ENCODE measurements around the gene CBFA2T2. TPM values are rescaled to one million over a fixed set of nuclear protein-coding genes. Genes with fewer than 3 reads are reported as not detected.

Gene CBFA2T2
- total and polyA plus RNA-seq, 2 of the 4 experiments (the other 2 are of a cell fraction), result 3.8 to 6.2 TPM

DNA sequence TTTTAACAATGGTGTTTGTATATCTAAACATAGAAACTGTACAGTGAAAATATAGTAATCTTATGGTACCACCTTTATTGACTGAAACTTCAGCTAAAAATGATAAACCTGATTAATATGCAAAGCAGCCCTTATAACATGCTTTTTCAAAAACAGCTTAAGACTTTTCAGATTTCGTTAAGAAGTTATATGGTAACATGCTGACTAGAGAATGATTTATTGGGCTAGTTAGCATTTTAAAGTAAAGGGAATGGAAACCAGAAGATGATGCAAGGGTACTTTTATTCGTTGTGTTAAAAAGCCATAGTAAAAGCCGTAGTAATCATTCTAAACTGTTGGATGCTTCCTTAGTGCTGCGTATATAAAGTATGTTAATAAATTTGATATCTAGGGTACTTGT is 50.5 kb downstream of the CBFA2T2 start:
- no peak overlapping the region for H3K9ac ChIP-seq (ENCODE audit: low read depth, low read length)
- H4K91ac ChIP-seq (ENCODE audit: insufficient read depth, low read depth, low read length), result no peak overlapping the region
- H3K23ac ChIP-seq (ENCODE audit: low read depth, low read length), result no peak overlapping the region
- H3K18ac ChIP-seq (ENCODE audit: low read depth, low read length), result no peak overlapping the region
- no peak overlapping the region for H4K8ac ChIP-seq (ENCODE audit: low read depth in 2 of 2, low read length in 2 of 2)
- H2AK5ac ChIP-seq (ENCODE audit: low read depth, low read length), result no peak overlapping the region
- POLR2A ChIA-PET (ENCODE audit: unreplicated experiment), result no interaction called here
- H2BK5ac ChIP-seq (ENCODE audit: low read depth, low read length, poor library complexity, severe bottlenecking), result peak overlapping the region; percentile 47
- H2BK20ac ChIP-seq (ENCODE audit: low read depth, low read length), result no peak overlapping the region
- peaks cover 4% of the 10 kb centered on the region; the same call in 1 of the 2 replicates for H3K9me1 ChIP-seq (ENCODE audit: insufficient read depth, low read length)
- peak overlapping the region; percentile 22; the same call in 1 of the 2 replicates for H2BK120ac ChIP-seq (ENCODE audit: low read depth, low read length)
- DNase-seq, result no peak
- H4K5ac ChIP-seq (ENCODE audit: low read depth, low read length), result no peak overlapping the region
- in situ Hi-C loops (cut with MboI; ENCODE audit: low sequenced_read_pairs), result no loop called here
- H3K4me3 ChIP-seq (ENCODE audit: insufficient read depth, low read depth, low read length), result no peak overlapping the region
- H3K36me3 ChIP-seq (ENCODE audit: control insufficient read depth, insufficient read depth, low read length), result no peaks in the 10 kb centered on the region
- H4K20me1 ChIP-seq (ENCODE audit: insufficient read depth, low read length), result no peaks in the 10 kb centered on the region; the same call in 1 of the 2 replicates
- no peaks in the 10 kb centered on the region for H3K27me3 ChIP-seq (ENCODE audit: control insufficient read depth, insufficient read depth, low read length)
- no TSS peak for BruUV-seq (replicated peaks)
- no peaks in the 10 kb centered on the region for H3K9me3 ChIP-seq (ENCODE audit: control insufficient read depth, insufficient read depth, low read length)
- intact Hi-C loops (cut with micrococcal nuclease), result no loop called here
- no peak overlapping the region for H2AK9ac ChIP-seq (replicated peaks; ENCODE audit: low read depth, low read length, poor library complexity)
- H2BK15ac ChIP-seq (ENCODE audit: low read depth, low read length), result no peak overlapping the region
- no peak overlapping the region for H3K4me2 ChIP-seq (ENCODE audit: low read depth, low read length)
- H3K56ac ChIP-seq (ENCODE audit: extremely low read depth, insufficient read depth, low read length), result no peak overlapping the region
- no peak for ATAC-seq (ENCODE audit: low read depth)
- H3K27ac ChIP-seq (ENCODE audit: insufficient read depth, low read length), result no peak overlapping the region
- H3K79me1 ChIP-seq (ENCODE audit: low read depth in 1 of 2, low read length in 2 of 2), result peaks cover 16 to 44% of the 10 kb centered on the region in 2 experiments
- WGBS, 2 experiments (ENCODE audit: extremely low coverage in 2 of 2, insufficient read length in 1 of 2), result no CpG with 5 or more reads among the region's 4 CpGs
- H3K14ac ChIP-seq (replicated peaks; ENCODE audit: low read depth, low read length), result no peak overlapping the region
- dilution Hi-C loops (cut with HindIII; ENCODE audit: low sequenced_read_pairs, unreplicated experiment), result no loop called here
- no peak overlapping the region for H3K4ac ChIP-seq (ENCODE audit: low read depth, low read length)
- TF ChIP-seq RCOR1 (IDR thresholded peaks at IDR 0.05; ENCODE audit: insufficient replicate concordance, low read length), result no peak
- TF ChIP-seq RFX5 (IDR thresholded peaks at IDR 0.05; ENCODE audit: low read depth, low read length), result no peak
- no peak for TF ChIP-seq MAZ (IDR thresholded peaks at IDR 0.05; ENCODE audit: borderline replicate concordance, low read depth, low read length)
- TF ChIP-seq NFE2L2 (IDR thresholded peaks at IDR 0.05; ENCODE audit: low read depth, low read length), result no peak
- TF ChIP-seq BHLHE40 (IDR thresholded peaks at IDR 0.05; ENCODE audit: low read depth, low read length), result no peak
- no peak for TF ChIP-seq POLR2A (IDR thresholded peaks at IDR 0.05; ENCODE audit: low read depth, low read length)
- no peak for TF ChIP-seq RAD21 (IDR thresholded peaks at IDR 0.05; ENCODE audit: low read length)
- no peak for TF ChIP-seq MAFK (IDR thresholded peaks at IDR 0.05; ENCODE audit: low read depth, low read length)
- CTCF ChIA-PET, result no interaction called here
- no peak overlapping the region for H2AFZ ChIP-seq (replicated peaks; ENCODE audit: low read length, poor library complexity)
- peaks cover 9% of the 10 kb centered on the region for H3K4me1 ChIP-seq (ENCODE audit: control insufficient read depth, insufficient read depth, low read length)

Measured in IMR-90 (cell line).